Muscle layer of duodenum (tissue), 2 donors: Measurements from ENCODE around the gene UBE2Q2.

Source experiments
- H3K27ac ChIP-seq: one replicate; pipeline ENCODE4 v1.7.0; 2013; ENCODE audit warnings: mild to moderate bottlenecking, low read length
- H3K27me3 ChIP-seq: one replicate; pipeline ENCODE4 v1.7.0; 2013; ENCODE audit warnings: low read depth, mild to moderate bottlenecking, control low read depth, low read length
- H3K36me3 ChIP-seq, 2 donors: one replicate each; pipeline ENCODE4 v1.7.0; 2013; ENCODE audit warnings: low read length in 2 of 2, control low read depth in 1 of 2, mild to moderate bottlenecking in 1 of 2; ENCODE audit not compliant: insufficient read depth in 2 of 2, control insufficient read depth in 1 of 2
- H3K4me1 ChIP-seq, 2 donors: one replicate each; pipeline ENCODE4 v1.7.0; 2013; ENCODE audit warnings: low read length in 2 of 2, mild to moderate bottlenecking in 2 of 2, control low read depth in 1 of 2, moderate library complexity in 1 of 2; ENCODE audit not compliant: insufficient read depth in 2 of 2, control insufficient read depth in 1 of 2
- H3K4me3 ChIP-seq, 2 donors: one replicate each; pipeline ENCODE4 v1.7.0; 2013; ENCODE audit warnings: low read length in 2 of 2, low read depth in 1 of 2, mild to moderate bottlenecking in 1 of 2
- H3K9me3 ChIP-seq, 2 donors: one replicate each; pipeline ENCODE4 v1.7.0; 2013; ENCODE audit warnings: low read length in 2 of 2, control low read depth in 1 of 2, mild to moderate bottlenecking in 1 of 2; ENCODE audit not compliant: control insufficient read depth in 1 of 2
- donor health status: healthy.

UBE2Q2 gene

GRCh38 chr15:75830910-75831805, 12.1 kb upstream of the UBE2Q2 start:
- Histone ChIP-seq H3K4me3 (no peak overlapping the region), H3K4me1 (no peaks in the 10 kb centered on the region), H3K27me3 (no peaks in the 10 kb centered on the region), H3K27ac (no peak overlapping the region), H3K9me3 (no peaks in the 10 kb centered on the region), H3K36me3 (no peaks in the 10 kb centered on the region)

- Histone ChIP-seq H3K27me3 (no peaks in the 10 kb centered on the region), H3K27ac (no peak overlapping the region), H3K36me3 (no peaks in the 10 kb centered on the region), H3K4me3 (no peak overlapping the region), H3K9me3 (no peaks in the 10 kb centered on the region), H3K4me1 (no peaks in the 10 kb centered on the region)
Measured at GRCh38 chr15:75831806-75832102, 11.5 kb upstream of the UBE2Q2 start.

DNA sequence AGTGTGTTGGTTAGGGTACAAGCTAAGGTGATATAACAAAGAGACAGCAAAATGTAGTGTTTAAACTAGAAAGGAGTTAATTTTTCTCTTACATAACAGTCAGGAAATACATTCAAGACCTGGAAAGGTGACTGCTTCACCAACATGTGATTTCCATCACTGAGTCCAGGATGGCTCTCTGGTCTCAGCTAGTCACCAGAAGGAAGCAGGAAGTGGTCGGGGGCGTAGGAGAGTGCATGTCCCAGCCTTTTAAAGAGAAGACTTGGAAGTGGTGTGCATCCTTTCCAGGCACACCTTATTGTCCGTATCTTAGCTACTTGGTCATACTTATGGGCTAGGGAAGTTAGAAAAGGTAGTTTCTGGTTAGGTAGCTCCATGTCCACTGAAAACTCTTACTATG, 11.1 kb upstream of the UBE2Q2 start:
- Histone ChIP-seq H3K4me1 (no peaks in the 10 kb centered on the region), H3K9me3 (no peaks in the 10 kb centered on the region), H3K4me3 (no peak overlapping the region), H3K36me3 (no peaks in the 10 kb centered on the region), H3K27ac (no peak overlapping the region), H3K27me3 (no peaks in the 10 kb centered on the region)

DNA sequence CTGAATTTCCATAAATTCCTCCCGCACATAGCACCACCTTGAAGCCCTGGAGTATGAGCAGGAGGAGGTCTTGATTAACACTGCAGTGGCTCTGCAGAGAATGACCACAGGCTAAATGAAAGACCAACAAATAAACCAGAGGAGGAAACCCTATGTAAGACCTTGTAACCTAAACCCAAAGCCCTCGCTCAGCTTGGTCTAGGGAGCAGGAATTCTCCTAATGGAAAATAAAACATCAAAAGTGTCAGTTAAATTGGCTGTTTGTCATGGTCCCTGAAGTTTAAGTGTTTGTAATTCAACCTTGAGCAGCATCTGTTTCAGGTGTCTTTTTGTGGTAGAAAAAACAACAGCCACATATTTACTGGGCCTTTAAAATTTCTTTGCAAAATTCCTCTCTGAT, 9.2 kb upstream of the UBE2Q2 start:
- H3K4me1 ChIP-seq, result no peaks in the 10 kb centered on the region
- no peaks in the 10 kb centered on the region for H3K36me3 ChIP-seq
- no peaks in the 10 kb centered on the region for H3K27me3 ChIP-seq
- no peak overlapping the region for H3K27ac ChIP-seq
- H3K4me3 ChIP-seq, result no peak overlapping the region
- no peaks in the 10 kb centered on the region for H3K9me3 ChIP-seq

GRCh38 chr15:75835990-75836958, 7.0 kb upstream of the UBE2Q2 start:
- no peaks in the 10 kb centered on the region for H3K36me3 ChIP-seq
- H3K4me1 ChIP-seq, result no peaks in the 10 kb centered on the region
- no peaks in the 10 kb centered on the region for H3K27me3 ChIP-seq
- H3K9me3 ChIP-seq, result no peaks in the 10 kb centered on the region
- H3K27ac ChIP-seq, result peak overlapping the region; percentile 28
- H3K4me3 ChIP-seq, result no peak overlapping the region

DNA sequence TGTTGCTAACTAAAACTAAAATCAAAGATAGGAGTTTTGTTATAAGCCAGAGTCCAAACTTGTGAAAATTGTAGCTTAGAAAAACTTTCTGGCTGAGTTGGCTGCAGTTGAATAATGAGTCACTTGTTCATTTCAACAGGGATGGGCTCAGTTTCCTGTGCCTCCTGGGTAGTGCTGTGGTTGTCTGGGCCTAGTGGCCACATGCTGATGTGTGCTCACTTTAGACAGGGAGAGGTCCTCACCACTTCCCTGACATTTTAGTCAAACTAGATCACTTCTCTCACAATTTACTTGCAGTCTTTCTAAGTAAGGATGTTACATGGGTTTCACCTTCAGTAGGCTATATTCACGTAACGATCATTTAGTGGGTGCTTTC, 6.3 kb upstream of the UBE2Q2 start:
- Histone ChIP-seq H3K27ac (peak overlapping the region; percentile 36), H3K4me1 (no peaks in the 10 kb centered on the region), H3K27me3 (no peaks in the 10 kb centered on the region), H3K36me3 (no peaks in the 10 kb centered on the region), H3K4me3 (no peak overlapping the region), H3K9me3 (no peaks in the 10 kb centered on the region)

- Histone ChIP-seq H3K4me3 (no peak overlapping the region), H3K4me1 (peaks cover 6 to 11% of the 10 kb centered on the region in 2 donors), H3K9me3 (no peaks in the 10 kb centered on the region), H3K27ac (no peak overlapping the region), H3K36me3 (no peaks in the 10 kb centered on the region), H3K27me3 (no peaks in the 10 kb centered on the region)
Measured at GRCh38 chr15:75840659-75841058, 2.6 kb upstream of the UBE2Q2 start.

GRCh38 chr15:75841626-75842025, 1.6 kb upstream of the UBE2Q2 start:
- Histone ChIP-seq H3K27ac (no peak overlapping the region), H3K4me1 (peaks cover 6 to 13% of the 10 kb centered on the region in 2 donors), H3K36me3 (no peaks in the 10 kb centered on the region)

DNA sequence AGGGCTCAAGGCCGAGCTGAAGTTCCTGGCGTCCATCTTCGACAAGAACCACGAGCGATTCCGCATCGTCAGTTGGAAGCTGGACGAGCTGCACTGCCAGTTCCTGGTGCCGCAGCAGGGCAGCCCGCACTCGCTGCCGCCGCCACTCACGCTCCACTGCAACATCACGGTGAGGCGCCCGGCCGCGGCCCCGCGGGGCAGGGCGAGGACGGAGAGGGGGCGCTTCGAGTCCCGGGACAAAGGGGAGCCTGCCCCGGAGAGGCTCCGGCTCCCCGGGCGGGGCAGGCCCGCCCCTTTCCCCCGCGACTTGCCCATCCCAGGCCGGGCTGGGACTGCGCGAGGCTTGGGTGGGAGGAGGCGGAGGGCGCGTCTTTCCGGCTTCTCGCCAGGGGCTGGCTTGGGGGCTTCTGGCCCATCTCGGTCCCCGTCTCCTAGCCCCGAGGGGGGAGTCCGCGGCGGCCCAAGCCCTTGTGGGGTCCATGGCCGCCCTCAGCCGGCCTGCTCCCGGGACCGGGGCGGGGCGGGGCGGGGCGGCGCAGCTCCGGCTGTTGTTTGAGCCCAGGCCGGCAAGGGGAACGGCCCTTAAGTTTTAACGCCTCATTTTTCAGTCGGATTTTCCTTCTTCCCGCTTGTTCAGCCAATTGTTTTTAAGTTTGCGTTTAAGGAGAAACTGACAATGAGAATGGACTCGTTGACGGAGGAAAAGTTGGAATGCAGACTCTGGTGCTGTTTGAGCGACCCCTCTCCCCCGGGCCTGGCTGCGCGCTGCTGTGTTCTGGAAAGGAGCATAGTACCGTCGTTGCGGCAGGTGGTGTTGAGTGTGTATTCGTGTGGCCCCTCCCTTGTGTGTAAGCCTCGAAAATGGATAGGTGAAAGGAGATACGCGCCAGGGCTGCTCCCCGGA, 683 bp downstream of the UBE2Q2 start:
- Histone ChIP-seq H3K27ac (peak overlapping the region; percentile 68), H3K36me3 (no peaks in the 10 kb centered on the region), H3K4me1 (peaks cover 6 to 13% of the 10 kb centered on the region in 2 donors), H3K4me3 (peak overlapping the region; percentile 80 to 90), H3K27me3 (no peaks in the 10 kb centered on the region), H3K9me3 (no peaks in the 10 kb centered on the region)

More at GRCh38 chr15:75841626-75842025, 1.6 kb upstream of the UBE2Q2 start:
- H3K27me3 ChIP-seq, result no peaks in the 10 kb centered on the region
- H3K9me3 ChIP-seq, result no peaks in the 10 kb centered on the region
- H3K4me3 ChIP-seq, result no peak overlapping the region

GRCh38 chr15:75844629-75845335, 1.5 kb downstream of the UBE2Q2 start:
- no peaks in the 10 kb centered on the region for H3K36me3 ChIP-seq
- H3K4me1 ChIP-seq, result peaks cover 6 to 13% of the 10 kb centered on the region in 2 donors
- peak overlapping the region; percentile 26 for H3K27ac ChIP-seq
- H3K27me3 ChIP-seq, result no peaks in the 10 kb centered on the region
- H3K4me3 ChIP-seq, result peak overlapping the region; percentile 80 to 90
- H3K9me3 ChIP-seq, result no peaks in the 10 kb centered on the region
